ENCODE measurements around the gene GAR1.
"Not testable (repeated sequence)": the region's sequence is repeated elsewhere in the genome, so short reads cannot be mapped to it uniquely, and the experiment has no call there.

DNA sequence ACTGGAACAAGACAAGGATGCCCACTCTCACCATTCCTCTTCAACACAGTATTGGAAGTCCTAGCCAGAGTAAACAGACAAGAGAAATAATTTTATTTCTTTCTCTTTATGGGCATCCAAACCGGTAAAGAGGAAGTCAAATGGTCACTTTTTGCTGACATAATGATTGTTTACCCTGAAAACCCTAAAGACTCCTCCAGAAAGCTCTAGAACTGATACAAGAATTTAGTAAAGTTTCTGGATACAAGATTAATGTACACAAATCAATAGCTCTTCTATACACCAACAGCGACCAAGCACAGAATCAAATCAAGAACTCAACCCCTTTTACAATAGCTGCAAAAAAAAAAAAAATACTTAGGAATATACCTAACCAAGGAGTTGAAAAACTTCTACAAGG lies 33.5 kb upstream of the GAR1 start:
- TF ChIP-seq, protein P1, sequence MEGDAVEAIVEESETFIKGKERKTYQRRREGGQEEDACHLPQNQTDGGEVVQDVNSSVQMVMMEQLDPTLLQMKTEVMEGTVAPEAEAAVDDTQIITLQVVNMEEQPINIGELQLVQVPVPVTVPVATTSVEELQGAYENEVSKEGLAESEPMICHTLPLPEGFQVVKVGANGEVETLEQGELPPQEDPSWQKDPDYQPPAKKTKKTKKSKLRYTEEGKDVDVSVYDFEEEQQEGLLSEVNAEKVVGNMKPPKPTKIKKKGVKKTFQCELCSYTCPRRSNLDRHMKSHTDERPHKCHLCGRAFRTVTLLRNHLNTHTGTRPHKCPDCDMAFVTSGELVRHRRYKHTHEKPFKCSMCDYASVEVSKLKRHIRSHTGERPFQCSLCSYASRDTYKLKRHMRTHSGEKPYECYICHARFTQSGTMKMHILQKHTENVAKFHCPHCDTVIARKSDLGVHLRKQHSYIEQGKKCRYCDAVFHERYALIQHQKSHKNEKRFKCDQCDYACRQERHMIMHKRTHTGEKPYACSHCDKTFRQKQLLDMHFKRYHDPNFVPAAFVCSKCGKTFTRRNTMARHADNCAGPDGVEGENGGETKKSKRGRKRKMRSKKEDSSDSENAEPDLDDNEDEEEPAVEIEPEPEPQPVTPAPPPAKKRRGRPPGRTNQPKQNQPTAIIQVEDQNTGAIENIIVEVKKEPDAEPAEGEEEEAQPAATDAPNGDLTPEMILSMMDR (IDR thresholded peaks at IDR 0.05), result not testable (repeated sequence)
- not testable (repeated sequence) for TF ChIP-seq RNF2 (IDR thresholded peaks at IDR 0.05; ENCODE audit: borderline replicate concordance, low read depth); RARB (CRISPR knock-in tag; IDR thresholded peaks at IDR 0.05); EP300 (IDR thresholded peaks at IDR 0.05); CBX8 (IDR thresholded peaks at IDR 0.05); MYC (IDR thresholded peaks at IDR 0.05; ENCODE audit: borderline replicate concordance, low read length); SMC3 (IDR thresholded peaks at IDR 0.05); ZNF302 (CRISPR knock-in tag; IDR thresholded peaks at IDR 0.05)
- TF ChIP-seq, protein P2, sequence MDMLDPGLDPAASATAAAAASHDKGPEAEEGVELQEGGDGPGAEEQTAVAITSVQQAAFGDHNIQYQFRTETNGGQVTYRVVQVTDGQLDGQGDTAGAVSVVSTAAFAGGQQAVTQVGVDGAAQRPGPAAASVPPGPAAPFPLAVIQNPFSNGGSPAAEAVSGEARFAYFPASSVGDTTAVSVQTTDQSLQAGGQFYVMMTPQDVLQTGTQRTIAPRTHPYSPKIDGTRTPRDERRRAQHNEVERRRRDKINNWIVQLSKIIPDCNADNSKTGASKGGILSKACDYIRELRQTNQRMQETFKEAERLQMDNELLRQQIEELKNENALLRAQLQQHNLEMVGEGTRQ (IDR thresholded peaks at IDR 0.05), result not testable (repeated sequence)
- TF ChIP-seq, protein P3, sequence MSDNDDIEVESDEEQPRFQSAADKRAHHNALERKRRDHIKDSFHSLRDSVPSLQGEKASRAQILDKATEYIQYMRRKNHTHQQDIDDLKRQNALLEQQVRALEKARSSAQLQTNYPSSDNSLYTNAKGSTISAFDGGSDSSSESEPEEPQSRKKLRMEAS (IDR thresholded peaks at IDR 0.05), result not testable (repeated sequence)
- TF ChIP-seq, protein P4, sequence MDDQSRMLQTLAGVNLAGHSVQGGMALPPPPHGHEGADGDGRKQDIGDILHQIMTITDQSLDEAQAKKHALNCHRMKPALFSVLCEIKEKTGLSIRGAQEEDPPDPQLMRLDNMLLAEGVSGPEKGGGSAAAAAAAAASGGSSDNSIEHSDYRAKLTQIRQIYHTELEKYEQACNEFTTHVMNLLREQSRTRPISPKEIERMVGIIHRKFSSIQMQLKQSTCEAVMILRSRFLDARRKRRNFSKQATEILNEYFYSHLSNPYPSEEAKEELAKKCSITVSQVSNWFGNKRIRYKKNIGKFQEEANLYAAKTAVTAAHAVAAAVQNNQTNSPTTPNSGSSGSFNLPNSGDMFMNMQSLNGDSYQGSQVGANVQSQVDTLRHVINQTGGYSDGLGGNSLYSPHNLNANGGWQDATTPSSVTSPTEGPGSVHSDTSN (IDR thresholded peaks at IDR 0.05), result not testable (repeated sequence)

Data from A549 (cell line).